Esophagus muscularis mucosa (tissue), 4 donors: ENCODE results near the gene PPM1B.

Experiments
- CTCF ChIP-seq, 3 experiments: fragments of 200-600 bp in 2 of 3; fragments of 450-650 bp in 1 of 3; sonication (generic) in 2 of 3; IDR thresholded peaks; one replicate each; pipeline ENCODE4 v1.5.1; 2017 to 2019; ENCODE audit warnings: antibody characterized with exemption in 3 of 3, mild to moderate bottlenecking in 2 of 3, moderate library complexity in 1 of 3
- EP300 ChIP-seq: sonication (generic); formaldehyde crosslinking; IDR thresholded peaks from one replicate; pipeline ENCODE4 v1.6.1; 2017; ENCODE audit warnings: antibody characterized with exemption
- POLR2A ChIP-seq: fragments of 450-650 bp; IDR thresholded peaks from one replicate; pipeline ENCODE4 v1.6.1; 2017; ENCODE audit warnings: antibody characterized with exemption, moderate library complexity, mild to moderate bottlenecking, low read depth
- POLR2AphosphoS5 ChIP-seq, 2 donors: sonication (generic); formaldehyde crosslinking; IDR thresholded peaks; one replicate each; pipeline ENCODE4 v1.6.1; 2017; ENCODE audit warnings: antibody characterized with exemption in 2 of 2

- TF ChIP-seq POLR2AphosphoS5 (IDR thresholded peaks at IDR 0.05) = no peak
- no peak for TF ChIP-seq POLR2A
- no peak for TF ChIP-seq CTCF (IDR thresholded peaks at IDR 0.05)
- no peak for TF ChIP-seq EP300
These were observed 42.5 kb downstream of the PPM1B start for GRCh38 chr2:44211183-44211582.
